ENCODE measurements around the gene RCE1.

Gene RCE1

DNA sequence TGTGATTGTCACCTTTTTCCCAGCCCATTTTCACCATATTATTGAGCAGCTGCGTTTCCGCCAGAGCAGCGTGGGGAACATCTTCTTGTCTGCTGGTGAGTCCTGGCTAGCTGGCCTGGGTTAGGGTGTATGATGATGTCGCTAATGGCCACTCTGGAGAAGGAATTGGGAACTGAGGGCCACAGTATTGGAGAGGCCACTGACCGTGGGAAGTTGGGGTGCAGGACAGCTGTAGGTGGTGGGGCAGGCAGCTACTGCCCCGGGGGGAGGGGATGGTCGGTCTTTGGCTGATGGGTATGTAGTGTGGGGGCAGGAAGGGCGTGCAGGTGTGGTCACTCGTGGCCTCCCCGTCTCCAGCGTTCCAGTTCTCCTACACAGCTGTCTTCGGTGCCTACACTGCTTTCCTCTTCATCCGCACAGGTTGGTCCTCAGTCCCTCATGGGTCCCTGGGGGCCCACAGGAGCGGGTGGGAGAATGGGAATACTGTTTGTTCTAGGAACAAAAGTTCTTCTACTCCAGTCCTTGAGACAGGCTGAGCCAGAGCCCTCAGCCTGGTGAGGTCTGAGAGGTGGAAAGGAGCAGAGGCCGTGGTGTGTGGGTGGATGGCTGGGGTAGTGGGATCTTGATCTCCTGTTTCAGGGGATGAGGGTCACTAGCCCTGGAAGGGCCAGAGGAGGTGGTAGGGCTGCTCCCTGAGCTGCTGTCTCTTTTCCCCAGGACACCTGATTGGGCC, 2.1 kb downstream of the RCE1 start:
- no peak for DNase-seq

DNA sequence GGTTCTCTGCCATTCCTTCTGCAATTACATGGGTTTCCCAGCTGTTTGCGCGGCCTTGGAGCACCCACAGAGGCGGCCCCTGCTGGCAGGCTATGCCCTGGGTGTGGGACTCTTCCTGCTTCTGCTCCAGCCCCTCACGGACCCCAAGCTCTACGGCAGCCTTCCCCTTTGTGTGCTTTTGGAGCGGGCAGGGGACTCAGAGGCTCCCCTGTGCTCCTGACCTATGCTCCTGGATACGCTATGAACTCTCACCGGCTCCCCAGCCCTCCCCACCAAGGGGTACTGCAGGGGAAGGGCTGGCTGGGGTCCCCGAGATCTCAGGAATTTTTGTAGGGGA, 2.6 kb downstream of the RCE1 start:
- no peak for DNase-seq

DNA sequence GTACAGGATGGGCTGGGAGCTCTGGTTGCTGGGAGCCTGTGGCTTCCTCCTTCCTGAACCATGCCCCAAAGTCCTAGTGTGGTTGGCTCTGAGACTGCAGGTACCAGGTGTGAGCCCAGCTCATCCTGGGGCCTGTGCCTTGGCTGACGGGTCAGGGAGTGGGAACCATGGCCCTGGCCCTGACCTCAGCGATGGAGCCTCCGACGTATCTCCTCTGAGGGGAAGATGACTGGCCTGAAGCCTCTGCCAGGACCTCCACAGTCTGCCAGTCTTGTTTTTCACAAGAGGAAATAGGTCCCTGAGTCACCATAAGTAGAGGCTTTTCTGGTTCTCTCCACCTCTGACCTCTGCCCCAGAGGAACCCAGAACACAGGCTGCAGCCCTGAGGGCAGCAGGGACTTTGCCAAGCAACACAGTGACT, 3.4 kb downstream of the RCE1 start:
- no peak for DNase-seq

DNA sequence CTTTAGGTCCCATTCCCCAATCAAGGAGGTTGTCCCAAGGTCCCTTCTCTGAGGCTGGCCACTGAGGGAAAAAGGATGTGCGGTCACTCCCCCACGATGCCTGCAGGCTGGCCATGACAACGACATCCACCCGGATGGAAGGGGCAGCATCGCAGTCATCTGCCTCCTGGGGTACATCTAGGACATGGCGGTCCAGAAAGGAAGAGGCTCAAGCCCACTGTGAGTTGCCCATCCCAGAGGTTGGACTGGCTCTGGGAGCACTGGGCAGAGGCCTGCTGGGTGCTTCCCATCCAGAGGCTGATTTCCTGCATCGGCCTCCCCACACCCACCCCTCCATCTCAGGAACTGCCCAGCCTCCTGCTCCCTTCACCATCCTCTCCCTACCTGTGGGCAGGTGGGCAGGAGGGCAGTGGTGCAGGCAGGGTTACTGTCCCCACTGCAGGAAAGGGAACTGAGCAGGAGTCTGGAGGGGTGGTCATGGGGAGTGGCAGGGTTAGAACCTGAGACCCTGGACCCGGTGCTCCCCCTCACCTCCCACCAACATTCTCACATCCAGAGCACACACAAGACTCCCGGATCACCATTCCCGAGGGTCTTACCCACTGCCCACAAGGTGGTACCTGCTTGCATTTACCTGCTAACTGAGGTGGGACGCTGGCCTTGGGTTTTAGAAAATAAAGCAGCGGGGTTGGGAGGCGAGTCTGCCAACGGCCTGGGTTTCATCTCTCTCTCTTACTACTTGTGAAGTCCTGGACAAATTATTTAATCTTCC, 4.4 kb downstream of the RCE1 start:
- DNase-seq: no peak

DNA sequence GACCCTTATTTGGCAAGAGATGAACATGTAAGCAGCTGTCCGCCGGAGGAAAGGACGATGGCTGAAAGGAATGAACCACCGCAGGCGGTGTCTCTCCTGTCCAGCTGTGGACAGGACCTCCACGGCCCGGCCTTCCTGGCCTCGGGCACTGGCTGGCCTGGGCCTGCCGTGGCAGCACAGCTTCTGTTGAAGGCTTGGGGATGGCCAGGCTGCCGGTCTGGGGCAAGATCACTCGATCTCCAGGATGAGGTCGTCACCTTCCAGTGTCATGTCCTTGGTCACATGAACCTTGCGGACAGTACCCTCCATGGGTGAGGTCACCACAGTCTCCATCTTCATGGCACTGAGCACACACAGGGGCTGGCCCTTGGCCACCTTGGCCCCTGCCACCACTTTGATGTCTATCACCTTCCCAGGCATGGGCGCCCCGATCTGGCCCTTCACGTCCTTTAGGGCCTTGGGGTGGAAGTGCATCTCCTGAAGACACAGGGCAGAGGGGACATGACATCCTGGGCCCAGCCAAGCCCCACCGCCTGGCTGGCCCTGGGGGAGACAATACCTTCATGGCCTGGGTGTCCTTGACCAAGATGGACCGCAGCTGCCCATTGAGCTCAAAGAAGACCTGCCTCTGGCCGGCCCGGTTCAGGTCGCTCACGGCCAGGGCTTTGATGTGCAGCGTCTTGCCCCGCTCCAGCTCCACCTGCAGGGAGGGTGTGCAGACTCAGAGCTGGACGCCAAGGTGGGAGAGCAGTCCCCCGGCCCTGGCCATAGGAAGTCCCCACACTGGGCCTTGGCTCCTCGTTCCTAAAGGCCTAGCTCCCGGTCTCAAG, 5.6 kb downstream of the RCE1 start:
- DNase-seq: no peak

DNA sequence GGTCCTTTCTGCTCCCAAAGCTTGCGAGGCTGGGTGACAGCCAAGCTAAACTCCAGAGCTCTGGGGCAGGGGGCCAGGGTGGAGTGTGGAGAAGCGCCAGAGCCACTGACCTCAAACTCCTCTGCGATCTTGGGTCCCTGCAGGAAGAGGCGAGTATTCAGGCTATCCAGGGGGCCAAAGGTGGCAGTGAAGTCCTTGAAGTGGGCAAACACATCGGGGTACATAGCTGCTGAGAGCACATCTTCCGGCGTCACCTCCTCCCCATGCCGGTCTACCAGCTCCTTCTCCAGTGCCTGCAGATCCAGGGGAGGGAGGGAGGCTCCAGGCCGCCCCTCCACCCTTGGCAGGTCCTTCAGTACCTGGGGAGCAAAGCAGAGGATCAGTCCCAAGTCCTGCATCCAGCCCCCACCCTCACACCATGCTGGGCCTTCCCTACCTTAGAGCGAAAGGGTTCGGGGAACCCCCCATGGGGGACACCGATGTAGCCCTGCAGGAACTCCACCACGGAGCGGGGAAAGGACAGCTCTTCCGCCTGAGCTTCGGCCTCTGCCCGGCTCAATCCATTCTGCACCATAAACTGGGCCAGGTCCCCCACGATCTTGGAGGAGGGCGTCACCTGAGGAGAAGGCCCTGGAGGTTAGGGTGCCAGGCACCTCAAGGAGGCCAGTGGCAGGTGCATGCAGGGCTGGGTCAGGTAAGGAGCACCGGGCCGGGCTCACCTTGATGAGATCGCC, 6.4 kb downstream of the RCE1 start:
- no peak for DNase-seq

DNA sequence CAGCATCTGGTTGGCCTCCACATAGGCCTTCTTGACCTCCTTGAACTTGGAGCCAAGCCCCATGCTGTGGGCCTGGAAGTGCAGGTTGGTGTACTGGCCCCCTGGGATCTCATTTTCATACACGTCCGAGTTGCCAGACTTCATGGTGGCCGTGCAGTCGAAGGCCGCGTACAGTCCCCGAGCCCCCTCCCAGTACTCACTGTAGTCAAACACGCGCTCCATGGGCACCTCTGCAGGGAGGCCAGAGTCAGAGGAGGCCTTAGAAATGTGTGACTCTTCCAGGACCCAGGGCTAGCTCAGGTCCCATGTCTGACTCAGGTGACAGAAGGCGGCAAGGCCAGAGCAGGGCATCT, 7.0 kb downstream of the RCE1 start:
- no peak for DNase-seq

DNA sequence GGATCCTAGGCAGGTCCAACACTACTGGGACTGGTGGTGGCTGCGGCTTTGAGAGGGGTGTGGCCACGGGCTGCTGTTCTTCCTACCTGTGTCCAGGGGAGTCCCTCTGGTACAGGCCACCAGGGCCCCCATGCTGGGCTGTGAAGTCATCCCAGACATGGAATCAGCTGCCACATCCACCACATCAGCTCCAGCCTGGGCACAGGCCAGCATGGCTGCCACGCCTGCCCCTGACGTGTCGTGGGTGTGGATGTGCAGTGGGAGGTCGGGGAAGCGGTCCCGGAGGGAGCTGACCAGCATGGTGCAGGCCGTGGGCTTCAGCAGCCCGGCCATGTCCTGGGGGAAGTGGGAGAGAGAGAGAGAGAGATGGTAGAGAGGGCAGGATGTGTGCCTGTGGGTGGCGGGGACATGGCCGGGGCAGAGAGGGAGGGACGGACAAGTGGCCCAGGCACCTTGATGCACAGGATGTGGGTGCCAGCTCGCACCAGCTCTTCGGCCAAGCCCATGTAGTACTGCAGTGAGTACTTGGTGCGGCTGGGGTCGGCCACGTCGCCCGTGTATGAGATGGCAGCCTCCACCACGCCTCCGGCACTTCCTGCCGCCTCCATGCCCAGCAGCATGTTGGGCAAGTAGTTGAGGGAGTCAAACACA, 7.5 kb downstream of the RCE1 start:
- DNase-seq: no peak

DNA sequence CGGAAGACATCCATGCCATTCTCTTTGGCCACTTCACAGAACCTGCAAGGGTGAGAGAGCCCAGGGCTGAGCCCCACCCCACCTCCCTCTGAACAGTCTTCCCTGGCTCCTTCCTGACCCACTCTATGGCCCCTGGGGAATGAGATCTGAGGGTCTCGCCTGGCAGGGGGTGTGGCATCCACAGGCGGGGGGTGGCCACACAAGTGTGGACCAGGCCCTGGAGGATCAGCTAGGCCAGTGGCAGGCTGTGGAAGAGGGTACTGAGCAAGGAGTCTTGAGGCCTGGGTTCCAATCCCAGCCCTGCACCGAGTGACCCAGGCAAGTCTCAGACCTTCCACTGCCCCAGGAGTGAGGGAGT, 8.0 kb downstream of the RCE1 start:
- DNase-seq: no peak

DNA sequence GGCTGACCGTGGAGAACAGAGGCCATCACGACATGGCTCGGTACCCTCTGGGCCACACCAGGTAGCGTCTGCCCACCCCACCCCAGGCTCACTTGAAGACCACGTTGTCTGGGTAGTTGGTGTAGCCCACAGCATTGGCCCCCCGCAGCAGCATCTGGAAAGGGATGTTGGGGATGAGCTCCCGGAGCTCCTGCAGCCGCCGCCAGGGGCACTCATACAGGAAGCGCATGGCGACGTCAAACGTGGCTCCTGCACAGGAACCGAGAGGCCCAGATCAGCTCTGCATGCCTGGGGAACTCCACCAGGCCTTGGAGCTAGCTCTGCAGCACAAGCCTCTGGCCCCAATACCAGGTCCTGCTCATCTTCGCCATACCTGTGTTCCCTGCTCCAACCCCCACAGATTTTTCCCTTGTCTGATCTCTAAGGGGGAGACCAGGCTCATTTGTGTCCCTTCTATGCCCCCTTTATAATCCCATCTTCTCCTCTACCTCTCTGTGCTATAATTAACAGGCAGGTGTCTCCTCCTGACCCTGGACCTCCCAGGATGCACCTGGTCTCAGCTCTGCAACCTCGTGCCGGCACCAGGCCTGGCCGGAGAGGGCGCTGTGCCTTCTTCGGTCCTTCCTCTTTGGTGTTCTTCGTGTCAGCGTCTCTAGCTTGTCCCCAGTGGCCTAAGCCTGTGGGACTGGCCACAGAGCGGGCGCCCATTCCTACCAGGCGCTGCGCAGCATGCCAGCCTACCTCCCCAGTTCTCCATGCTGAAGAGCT, 8.6 kb downstream of the RCE1 start:
- DNase-seq: no peak

DNA sequence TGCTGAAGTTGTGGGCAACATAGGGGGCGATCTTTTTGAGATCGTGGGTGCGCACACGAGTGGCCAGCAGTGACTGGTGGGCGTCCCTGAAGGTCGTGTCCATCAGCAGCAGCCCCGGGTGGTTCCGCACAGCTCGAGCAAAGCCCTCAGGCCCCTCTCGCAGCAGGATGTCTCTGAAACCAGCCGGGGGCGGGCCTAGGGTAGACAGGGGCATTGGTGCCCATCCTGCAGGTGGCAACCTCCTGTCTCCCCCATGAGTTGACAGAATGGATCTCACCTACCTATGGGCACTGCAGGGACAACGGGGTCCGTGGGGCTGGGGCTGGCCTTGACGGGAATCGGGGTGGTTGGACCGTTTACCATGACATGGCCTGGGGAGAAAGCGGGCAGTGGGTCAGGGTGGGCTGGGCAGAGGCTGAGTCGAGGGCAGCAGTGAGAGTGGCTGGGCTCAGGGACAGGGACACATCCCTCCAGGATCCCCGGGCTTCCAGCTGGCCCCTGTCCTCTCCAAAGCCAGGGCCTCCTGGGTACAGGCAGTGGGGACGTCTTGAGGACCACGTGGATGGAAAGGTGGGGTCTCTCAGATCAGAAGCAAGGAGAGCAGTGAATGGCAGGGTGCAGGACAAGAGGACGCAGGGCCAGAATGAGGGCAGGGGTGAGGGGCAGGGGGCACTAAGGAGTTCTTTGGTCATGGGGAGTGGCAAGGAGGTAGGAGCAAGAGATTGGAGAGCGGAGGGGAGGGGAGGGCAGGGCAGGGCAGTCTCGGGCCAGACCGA, 9.4 kb downstream of the RCE1 start:
- no peak for DNase-seq

DNA sequence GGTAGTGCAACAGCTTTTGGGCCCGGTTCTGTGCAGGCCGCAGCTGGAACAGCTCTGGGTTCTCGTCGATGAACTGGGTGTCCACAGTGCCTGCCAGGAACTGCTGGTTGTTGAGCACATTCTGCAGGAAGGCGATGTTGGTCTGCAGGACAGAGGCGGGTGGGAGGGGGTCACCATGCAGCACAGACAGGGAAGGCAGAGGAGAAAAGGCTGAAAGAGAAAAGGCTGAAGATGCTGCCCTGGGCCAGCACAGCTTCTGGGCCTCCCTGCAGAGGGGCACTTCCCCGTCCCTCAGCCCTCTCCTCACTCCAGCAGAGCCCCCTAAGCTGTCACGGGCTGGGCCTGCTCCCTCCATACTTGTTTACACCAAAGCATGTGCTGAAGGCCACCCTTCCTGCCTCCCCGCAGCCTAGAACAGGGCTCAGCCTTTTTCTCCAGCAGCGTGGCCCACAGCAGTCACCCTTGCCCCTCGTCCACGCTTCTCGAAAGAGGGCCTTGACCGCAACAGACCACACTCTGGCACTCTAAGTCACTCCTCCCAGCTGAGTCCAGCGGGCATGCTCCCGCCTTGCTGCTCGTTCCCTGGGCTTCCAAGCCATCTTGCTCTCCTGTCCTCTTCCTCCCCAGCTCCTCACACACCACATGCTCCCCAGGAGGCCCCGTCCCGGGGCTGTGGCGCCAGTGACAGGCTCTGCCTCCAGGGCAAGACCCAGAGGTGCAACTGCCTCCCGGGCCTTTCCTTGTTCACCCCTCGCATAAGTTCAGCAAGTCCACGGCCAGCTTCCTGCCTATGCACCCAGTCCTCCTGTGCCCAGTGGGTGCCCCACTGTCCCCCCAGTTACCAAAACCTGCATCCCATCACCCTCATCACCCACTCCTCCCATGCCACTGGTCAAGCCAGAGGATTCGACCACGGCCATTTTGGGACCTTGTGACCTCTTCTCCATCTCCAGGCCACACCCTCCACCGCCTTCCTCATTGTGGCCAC, 10.3 kb downstream of the RCE1 start:
- DNase-seq: no peak

DNA sequence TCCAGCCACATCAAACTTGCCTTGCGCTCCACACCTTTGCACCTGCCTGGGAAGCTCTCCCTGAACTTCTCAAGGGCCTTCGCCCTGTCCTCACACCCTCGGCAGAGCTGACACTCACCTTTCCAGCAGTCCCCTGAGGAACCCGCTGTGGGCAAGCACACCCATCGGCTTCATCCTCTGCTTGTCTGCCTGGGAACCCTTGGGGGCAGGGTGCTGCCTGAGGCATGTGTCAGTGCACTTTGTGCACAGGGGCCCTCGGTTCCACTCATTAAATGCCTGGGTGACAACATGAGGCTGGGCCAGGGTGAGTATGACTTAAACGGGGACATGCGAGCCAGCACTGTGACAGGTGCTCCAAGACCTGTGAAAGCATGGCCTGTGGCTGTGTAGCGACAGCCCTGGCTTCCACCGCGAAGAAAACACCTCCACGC, 11.0 kb downstream of the RCE1 start:
- no peak for DNase-seq

DNA sequence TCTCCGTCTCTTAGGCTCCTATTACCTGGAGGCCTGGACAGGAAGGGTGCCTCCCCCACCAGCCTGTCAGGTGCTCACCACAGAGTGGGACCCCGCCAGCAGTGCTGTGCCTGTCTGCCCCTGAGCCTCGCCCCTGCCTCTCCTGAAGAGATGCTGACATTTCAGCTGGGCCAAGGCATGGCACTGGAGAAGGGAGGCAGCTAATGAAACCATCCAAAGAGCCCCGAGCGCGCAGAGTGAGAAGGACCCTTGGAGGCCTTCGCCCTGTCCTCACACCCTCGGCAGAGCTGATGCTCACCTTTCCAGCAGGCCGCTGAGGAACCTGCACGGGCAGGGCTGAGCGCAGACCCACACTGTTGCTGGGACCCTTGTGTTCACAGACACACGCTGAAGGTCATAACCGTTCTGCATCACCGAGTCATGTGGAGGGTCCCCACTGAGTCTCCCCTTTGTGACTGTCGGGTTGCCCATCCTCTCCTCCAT, 11.5 kb downstream of the RCE1 start:
- DNase-seq: no peak

DNA sequence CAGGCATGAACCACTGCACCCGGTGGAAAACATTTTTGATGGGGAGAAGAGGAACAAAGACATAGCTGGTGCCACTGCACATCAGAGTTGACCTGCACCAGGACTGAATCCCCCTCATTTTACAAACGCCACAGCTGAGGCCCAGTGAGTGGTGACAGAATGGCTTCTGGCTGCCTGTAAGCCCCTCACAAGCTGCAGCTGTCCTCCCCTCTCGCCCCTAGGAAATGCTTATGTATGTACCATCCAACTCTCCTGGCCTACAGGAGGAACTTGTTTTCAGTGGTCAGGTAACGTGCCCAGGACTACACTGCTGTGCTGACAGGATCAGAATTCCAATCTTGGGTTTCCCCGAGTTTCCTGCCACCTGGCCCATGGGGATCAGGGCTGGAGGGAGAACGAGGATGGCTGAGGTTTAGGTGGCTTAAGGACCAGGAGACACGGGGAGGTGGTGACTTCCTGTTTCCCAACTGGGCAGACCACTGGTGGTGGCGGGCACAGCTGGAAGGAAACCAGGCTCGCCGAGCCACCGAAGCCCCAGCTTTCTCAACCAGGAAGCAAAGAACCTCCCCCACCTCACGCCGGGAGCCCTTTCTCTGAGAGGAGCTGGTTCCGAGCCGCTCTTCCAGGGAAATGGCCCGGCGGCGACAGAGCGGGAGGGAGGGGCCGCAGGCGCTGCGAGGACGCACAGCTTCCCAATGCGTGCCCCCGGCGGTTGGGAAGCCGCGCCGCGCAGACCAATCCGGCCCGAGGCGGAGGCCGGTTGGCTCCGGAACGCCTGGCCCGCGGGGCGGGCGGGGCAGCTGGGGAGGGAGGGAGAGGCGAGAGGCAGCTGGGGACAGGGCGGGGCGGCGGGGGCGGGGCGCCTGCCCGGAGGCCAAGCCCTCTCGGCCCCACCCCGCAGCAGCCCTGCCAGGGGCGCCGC, 12.6 kb downstream of the RCE1 start:
- peak; percentile 92 for DNase-seq

DNA sequence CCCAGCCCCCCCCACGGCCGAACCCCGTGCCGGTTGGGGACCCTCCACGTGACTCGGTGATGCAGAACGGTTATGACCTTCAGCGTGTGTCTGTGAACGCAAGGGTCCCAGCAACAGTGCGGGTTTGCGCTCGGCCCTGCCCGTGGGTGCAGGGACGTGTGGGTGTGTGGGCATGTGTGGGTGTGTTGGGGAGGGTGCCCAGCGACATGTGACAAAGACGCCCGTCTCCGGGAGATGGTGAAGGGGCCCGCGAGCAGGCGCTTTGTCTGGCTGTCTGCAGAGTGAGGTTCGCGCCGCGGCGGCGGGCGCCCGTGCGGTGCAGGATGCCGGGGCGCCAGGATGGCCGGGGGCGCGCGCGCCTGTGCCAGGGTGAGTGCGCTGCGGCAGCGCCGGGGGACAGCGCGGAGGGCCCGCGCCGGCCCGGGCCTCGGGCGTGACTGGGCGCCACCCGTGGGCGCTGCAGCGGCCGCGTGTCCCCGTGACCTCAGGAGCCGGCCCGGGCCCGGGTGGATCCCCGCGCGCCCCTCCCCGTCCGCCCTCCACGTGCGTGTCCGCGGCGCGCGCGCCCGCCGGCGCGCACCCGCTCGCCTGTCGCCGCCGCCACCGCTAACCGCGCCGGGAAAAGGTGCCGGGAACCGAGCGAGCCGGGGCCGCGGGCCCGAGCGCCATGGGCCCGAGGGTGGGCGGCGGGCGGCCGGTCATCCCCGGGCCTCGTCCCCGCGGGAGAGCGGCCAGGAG, 13.4 kb downstream of the RCE1 start, which contains the start of gene LRFN4:
Gene LRFN4 (plus strand): TSS at position 569 of the 738 bp plus-strand sequence. CDS start 681 bp downstream, outside the sequence.
- DNase-seq: peak; percentile 56

DNA sequence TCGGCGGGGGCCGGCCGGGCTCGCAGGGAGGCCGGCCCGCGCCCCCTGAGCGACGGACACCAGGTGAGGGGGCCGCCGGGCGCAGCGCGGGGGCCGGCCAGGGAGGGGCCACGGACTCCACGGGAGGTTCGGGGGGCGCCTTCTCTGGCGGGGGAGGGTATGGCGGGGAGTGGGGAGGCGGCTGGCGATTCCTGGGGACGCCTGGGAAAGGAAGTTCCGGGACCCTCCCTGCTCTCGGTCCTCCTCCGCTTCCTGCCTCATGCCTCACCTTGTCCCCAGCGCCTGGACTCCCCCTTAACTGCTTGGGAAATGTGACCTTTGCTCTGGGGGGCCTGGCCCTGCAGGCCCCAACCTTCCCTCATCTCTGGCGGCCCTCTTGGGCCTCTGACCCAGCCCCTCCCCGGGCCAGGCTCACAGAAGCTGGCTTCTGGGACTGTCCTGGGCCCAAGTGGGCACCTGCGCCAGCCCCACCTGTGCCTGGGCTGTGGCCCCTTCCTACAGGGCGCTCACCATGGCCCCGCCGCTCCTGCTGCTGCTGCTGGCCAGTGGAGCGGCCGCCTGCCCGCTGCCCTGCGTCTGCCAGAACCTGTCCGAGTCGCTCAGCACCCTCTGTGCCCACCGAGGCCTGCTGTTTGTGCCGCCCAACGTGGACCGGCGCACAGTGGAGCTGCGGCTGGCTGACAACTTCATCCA, 14.1 kb downstream of the RCE1 start:
- no peak for DNase-seq

Data from NCI-H1105 (cell line).